HepG2 (cell line): ENCODE results near the gene FBXW10. TPM values are rescaled to one million over a fixed set of nuclear protein-coding genes. Genes with fewer than 3 reads are reported as not detected.
"Not testable (repeated sequence)": the region's sequence is repeated elsewhere in the genome, so short reads cannot be mapped to it uniquely, and the experiment has no call there.

Experiments
- ATAC-seq: fragments of 200-7000 bp; cut with Tn5 transposase; 3 replicates; pipeline ENCODE4 v1.9.1; 2020; ENCODE audit warnings: mild to moderate bottlenecking, moderate library complexity
- BruUV-seq: library from RNA; stranded (reverse); fragments of 400-500 nt; replicated peaks from 2 replicates; lab custom pipeline; 2021; lab: Mats Ljungman, UMichigan
- CTCF ChIA-PET: fragments of 300-600 bp; formaldehyde crosslinking; extraction: SDS; loops from one replicate; lab custom pipeline; 2021; ENCODE audit warnings: low total read pairs, inconsistent platforms, low intra/inter-chr PET ratio; lab: Yijun Ruan, JAX
- POLR2A ChIA-PET: fragments of 350-600 bp; sonication (Branson Sonifier 250); formaldehyde crosslinking; loops from one replicate; lab custom pipeline; 2020; ENCODE audit warnings: antibody characterized with exemption, inconsistent platforms; lab: Yijun Ruan, JAX
- DNase-seq: peaks from one replicate; pipeline ENCODE4 v3.0.0-alpha.2; 2015; ENCODE audit warnings: low spot score
- FAIRE-seq: peaks from 3 replicates; lab custom pipeline; 2011; peaks lifted over from hg19 to GRCh38; lab: Jason Lieb, UNC
- H2AFZ ChIP-seq: one replicate; pipeline ENCODE4 v1.6.1; 2011; ENCODE audit warnings: low read length, inconsistent platforms
- H3K27ac ChIP-seq: fragments of 300-600 bp; 3 replicates; pipeline ENCODE4 v1.8.0; 2011; ENCODE audit warnings: mixed run types, mild to moderate bottlenecking, mixed read lengths, low read length, inconsistent platforms; ENCODE audit not compliant: insufficient read depth; ENCODE audit errors: extremely low read length
- H3K27me3 ChIP-seq, 2 experiments: fragments of 200-600 bp in 1 of 2; 2 replicates in 1 of 2; 3 replicates in 1 of 2; pipeline versions ENCODE4 v1.6.0 to v1.8.0; 2011; ENCODE audit warnings: low read length in 2 of 2, mild to moderate bottlenecking in 2 of 2, moderate library complexity in 2 of 2, inconsistent platforms in 1 of 2; ENCODE audit not compliant: insufficient read depth in 2 of 2, control insufficient read depth in 1 of 2
- H3K36me3 ChIP-seq, 2 experiments: fragments of 200-600 bp in 1 of 2; replicated peaks in 1 of 2; 2 replicates in 1 of 2; 3 replicates in 1 of 2; pipeline versions ENCODE4 v1.5.1 to v1.8.0; 2011; ENCODE audit warnings: low read length in 2 of 2, inconsistent platforms in 1 of 2; ENCODE audit not compliant: insufficient read depth in 2 of 2, control insufficient read depth in 1 of 2
- H3K4me1 ChIP-seq: 2 replicates; pipeline ENCODE4 v1.5.1; 2012; ENCODE audit warnings: low read length, inconsistent platforms; ENCODE audit not compliant: insufficient read depth
- H3K4me2 ChIP-seq: 2 replicates; pipeline ENCODE4 v1.6.0; 2011; ENCODE audit warnings: low read depth, low read length, inconsistent platforms
- H3K4me3 ChIP-seq, 3 experiments: fragments of 200-600 bp in 1 of 3; sonication (generic), shearing (Covaris generic) in 1 of 3; replicated peaks in 1 of 3; 2 replicates each; pipeline ENCODE4 v1.5.1; 2011 to 2016; ENCODE audit warnings: low read length in 3 of 3, inconsistent platforms in 2 of 3, low read depth in 2 of 3, mild to moderate bottlenecking in 2 of 3, control low read depth in 1 of 3, mixed read lengths in 1 of 3; ENCODE audit not compliant: insufficient read depth in 1 of 3
- H3K79me2 ChIP-seq: one replicate; pipeline ENCODE4 v1.6.1; 2011; ENCODE audit warnings: low read length, inconsistent platforms; ENCODE audit not compliant: insufficient read depth
- H3K9ac ChIP-seq: 2 replicates; pipeline ENCODE4 v1.6.0; 2011; ENCODE audit warnings: mild to moderate bottlenecking, low read depth, low read length, inconsistent platforms; ENCODE audit not compliant: insufficient read depth
- H3K9me3 ChIP-seq: 2 replicates; pipeline ENCODE4 v1.5.1; 2012; ENCODE audit warnings: mild to moderate bottlenecking, low read length
- H4K20me1 ChIP-seq: 2 replicates; pipeline ENCODE4 v1.6.0; 2011; ENCODE audit warnings: inconsistent platforms, mild to moderate bottlenecking, low read length, moderate library complexity; ENCODE audit not compliant: insufficient read depth
- ARID5B ChIP-seq: IDR thresholded peaks from 2 replicates; pipeline ENCODE4 v1.4.0; 2020; ENCODE audit warnings: mild to moderate bottlenecking, missing genetic modification reagents
- BCL6 ChIP-seq: IDR thresholded peaks from 2 replicates; pipeline ENCODE4 v1.6.1; 2016; ENCODE audit warnings: missing genetic modification reagents, missing compliant biosample characterization
- CREM ChIP-seq, 2 experiments: sonication (generic) in 1 of 2; formaldehyde crosslinking in 1 of 2; IDR thresholded peaks; 2 replicates each; pipeline versions ENCODE4 v1.4.0 to v1.6.1; 2016 to 2020; ENCODE audit warnings: antibody characterized with exemption in 1 of 2, mild to moderate bottlenecking in 1 of 2, missing genetic modification reagents in 1 of 2
- GATAD2A ChIP-seq: IDR thresholded peaks from 2 replicates; pipeline ENCODE4 v1.6.1; 2016
- ISL2 ChIP-seq: sonication (generic); formaldehyde crosslinking; IDR thresholded peaks from 2 replicates; pipeline ENCODE4 v1.5.0; 2020; ENCODE audit warnings: missing genetic modification reagents
- MIXL1 ChIP-seq: IDR thresholded peaks from 2 replicates; pipeline ENCODE4 v1.6.1; 2016
- NCOA2 ChIP-seq: sonication (generic); formaldehyde crosslinking; IDR thresholded peaks from 2 replicates; pipeline ENCODE4 v1.8.0; 2022; ENCODE audit warnings: inconsistent platforms
- ONECUT2 ChIP-seq: sonication (generic); formaldehyde crosslinking; IDR thresholded peaks from 2 replicates; pipeline ENCODE4 v1.4.0; 2020; ENCODE audit warnings: missing genetic modification reagents
- PAXIP1 ChIP-seq: sonication (generic); formaldehyde crosslinking; conservative IDR thresholded peaks from 2 replicates; pipeline ENCODE4 v1.4.0; 2020; ENCODE audit warnings: mild to moderate bottlenecking, missing genetic modification reagents, moderate library complexity
- SALL1 ChIP-seq: sonication (generic); formaldehyde crosslinking; IDR thresholded peaks from 2 replicates; pipeline ENCODE4 v1.8.0; 2022; ENCODE audit warnings: mild to moderate bottlenecking, missing genetic modification reagents
- SOX13 ChIP-seq, 3 experiments: fragments of 450-650 bp in 1 of 3; sonication (generic) in 1 of 3; formaldehyde crosslinking in 1 of 3; IDR thresholded peaks in 2 of 3; conservative IDR thresholded peaks in 1 of 3; 2 replicates each; pipeline versions ENCODE4 v1.5.0 to v1.6.1; 2016 to 2020; ENCODE audit warnings: antibody characterized with exemption in 1 of 3, mild to moderate bottlenecking in 1 of 3, missing compliant biosample characterization in 1 of 3, missing genetic modification reagents in 1 of 3, moderate library complexity in 1 of 3
- SOX5 ChIP-seq: IDR thresholded peaks from 2 replicates; pipeline ENCODE4 v1.6.1; 2016; ENCODE audit warnings: borderline replicate concordance
- SOX6 ChIP-seq, 2 experiments: fragments of 450-650 bp in 1 of 2; sonication (generic) in 1 of 2; formaldehyde crosslinking in 1 of 2; IDR thresholded peaks; 2 replicates each; pipeline versions ENCODE4 v1.4.0 to v1.6.1; 2017 to 2020; ENCODE audit warnings: antibody characterized with exemption in 1 of 2, mild to moderate bottlenecking in 1 of 2, missing genetic modification reagents in 1 of 2
- ZMYM3 ChIP-seq: sonication (generic); formaldehyde crosslinking; IDR thresholded peaks from 2 replicates; pipeline ENCODE4 v1.5.1; 2020; ENCODE audit warnings: mild to moderate bottlenecking, missing genetic modification reagents
- WGBS: methylation state at CpG from one replicate; pipeline ENCODE4 v1.1.6; 2017; ENCODE audit warnings: low lambda C conversion rate; 5-methylcytosine and 5-hydroxymethylcytosine counted together
- in situ Hi-C: cut with HindIII; loops from 2 replicates; pipeline ENCODE4 v1.10.0; 2017; ENCODE audit warnings: low pct_unique_long_range_greater_than_20kb; ENCODE audit not compliant: extremely low pct_ligation_motif_present
- intact Hi-C: fragments of 100-400 bp; cut with micrococcal nuclease; formaldehyde crosslinking; loops from one replicate; pipeline ENCODE4 v1.10.0; 2022; ENCODE audit not compliant: unreplicated experiment
- polyA plus RNA-seq, 8 experiments: library from polyadenylated mRNA; depleted of rRNA in 3 of 8; stranded (reverse) in 7 of 8; unstranded in 1 of 8; fragments of >200 nt; fragmentation: Illumina TruSeq in 4 of 8; extraction: Trizol in 4 of 8; gene quantifications; 2 replicates each; pipeline versions ENCODE4 v1.2.1 to v1.2.3, GENCODE V29; 2011 to 2016; ENCODE audit warnings: low read depth in 4 of 8, missing spikeins in 1 of 8, mixed read lengths in 1 of 8; ENCODE audit not compliant: insufficient read depth in 1 of 8
- total RNA-seq, 5 experiments: library from RNA; depleted of rRNA; stranded (reverse); fragments of >200 nt; fragmentation: Illumina TruSeq; extraction: Trizol; gene quantifications; 2 replicates each; pipeline ENCODE4 v1.2.3, GENCODE V29; 2016; ENCODE audit warnings: low read depth in 1 of 5

Gene FBXW10
- total and polyA plus RNA-seq, 2 of the 13 experiments (the other 11 are each of a cell fraction or from before 2014, with no cell fraction given), result 0.04 to 0.17 TPM

- Histone ChIP-seq H3K4me1 (peaks cover 20% of the 10 kb centered on the region), H3K4me2 (peak overlapping the region; percentile 36)
- FAIRE-seq; H3K27me3 ChIP-seq; BruUV-seq; H3K4me3 ChIP-seq; H4K20me1 ChIP-seq; H3K9me3 ChIP-seq; intact Hi-C loops; H3K36me3 ChIP-seq; POLR2A ChIA-PET; H2AFZ ChIP-seq; H3K9ac ChIP-seq; in situ Hi-C loops; H3K79me2 ChIP-seq; H3K27ac ChIP-seq; CTCF ChIA-PET; TF ChIP-seq SOX6 (IDR thresholded peaks at IDR 0.05); SOX13 (IDR thresholded peaks at IDR 0.05); CREM (CRISPR knock-in tag; IDR thresholded peaks at IDR 0.05): not testable (repeated sequence)
- DNase-seq (peak; percentile 53), ATAC-seq (peak; percentile 43; the same call in 2 of the 3 replicates)
- WGBS, result 49% methylated on average over 8 of the region's 8 CpGs
- TF ChIP-seq GATAD2A (peak; percentile 43; the same call in 1 of the 2 replicates), SALL1 (0 out of 2 replicates have a peak, but pooled peaks have one; percentile 29), ONECUT2 (peak; percentile 62; the same call in 1 of the 2 replicates), NCOA2 (CRISPR knock-in tag) (peak; percentile 49; the same call in 1 of the 2 replicates), MIXL1 (CRISPR knock-in tag) (peak; percentile 45; the same call in 1 of the 2 replicates), PAXIP1 (CRISPR knock-in tag) (0 out of 2 replicates have a peak, but pooled peaks have one; percentile 26), ARID5B (CRISPR knock-in tag) (0 out of 2 replicates have a peak, but pooled peaks have one; percentile 9), SOX6 (CRISPR knock-in tag; IDR thresholded peaks at IDR 0.05) (peak; percentile 51; the same call in 1 of the 2 replicates), SOX13 (CRISPR knock-in tag; conservative IDR thresholded peaks at IDR 0.05 in 1 of 2, IDR thresholded peaks at IDR 0.05 in 1 of 2) (peak in 1 of 2 experiments; percentile 54; a peak in 1 of 4 replicates), BCL6 (CRISPR knock-in tag) (peak; percentile 47; the same call in 1 of the 2 replicates), SOX5 (CRISPR knock-in tag) (peak; percentile 50; the same call in 1 of the 2 replicates), CREM (IDR thresholded peaks at IDR 0.05) (peak; percentile 18; the same call in 1 of the 2 replicates), ISL2 (CRISPR knock-in tag) (0 out of 2 replicates have a peak, but pooled peaks have one; percentile 33), ZMYM3 (CRISPR knock-in tag) (peak; percentile 86)
These were observed 13.7 kb downstream of the FBXW10 start for GRCh38 chr17:18757368-18758044.
